Liver (tissue), 9 donors: ENCODE results near the gene SAFB. TPM values are rescaled to one million over a fixed set of nuclear protein-coding genes. Genes with fewer than 3 reads are reported as not detected.

Experiments
- DNase-seq: peaks from one replicate; pipeline ENCODE4 v3.0.0-alpha.2; 2017; ENCODE audit warnings: low spot score
- H3K27ac ChIP-seq, 2 donors: one replicate each; pipeline ENCODE4 v1.7.0; 2013; ENCODE audit warnings: inconsistent platforms in 2 of 2, low read length in 2 of 2, control low read depth in 1 of 2, low read depth in 1 of 2, mild to moderate bottlenecking in 1 of 2
- H3K27me3 ChIP-seq, 4 donors: one replicate each; pipeline versions ENCODE4 v1.6.1 to v1.7.0; 2013; ENCODE audit warnings: low read length in 3 of 4, inconsistent platforms in 1 of 4, mild to moderate bottlenecking in 1 of 4, moderate library complexity in 1 of 4; ENCODE audit not compliant: control insufficient read depth in 4 of 4, insufficient read depth in 4 of 4
- H3K36me3 ChIP-seq, 4 donors: one replicate each; pipeline versions ENCODE4 v1.6.1 to v1.7.0; 2013; ENCODE audit warnings: low read length in 3 of 4, mild to moderate bottlenecking in 3 of 4, low read depth in 1 of 4, moderate library complexity in 1 of 4; ENCODE audit not compliant: control insufficient read depth in 4 of 4, insufficient read depth in 3 of 4
- H3K4me1 ChIP-seq, 4 donors: one replicate each; pipeline versions ENCODE4 v1.6.1 to v1.7.0; 2013; ENCODE audit warnings: low read length in 3 of 4, mild to moderate bottlenecking in 3 of 4, moderate library complexity in 1 of 4; ENCODE audit not compliant: control insufficient read depth in 4 of 4, insufficient read depth in 4 of 4
- H3K4me3 ChIP-seq, 3 donors: one replicate each; pipeline versions ENCODE4 v1.6.1 to v1.7.0; 2013; ENCODE audit warnings: low read length in 3 of 3, control low read depth in 1 of 3, low read depth in 1 of 3, mild to moderate bottlenecking in 1 of 3
- H3K9ac ChIP-seq, 2 donors: one replicate each; pipeline ENCODE4 v1.7.0; 2013; ENCODE audit warnings: low read length in 2 of 2, mild to moderate bottlenecking in 2 of 2, moderate library complexity in 2 of 2, control low read depth in 1 of 2, low read depth in 1 of 2
- H3K9me3 ChIP-seq, 4 donors: one replicate each; pipeline versions ENCODE4 v1.6.1 to v1.7.0; 2013; ENCODE audit warnings: low read length in 3 of 4; ENCODE audit not compliant: control insufficient read depth in 4 of 4
- EGR1 ChIP-seq, 2 donors: IDR thresholded peaks; 2 replicates each; pipeline ENCODE4 v1.6.1; 2016 to 2018; ENCODE audit warnings: antibody characterized with exemption in 2 of 2, low read depth in 2 of 2
- FOXA1 ChIP-seq: IDR thresholded peaks from 2 replicates; pipeline ENCODE4 v1.6.1; 2016; ENCODE audit warnings: antibody characterized with exemption
- FOXA2 ChIP-seq: IDR thresholded peaks from 2 replicates; pipeline ENCODE4 v1.6.1; 2016; ENCODE audit warnings: antibody characterized with exemption
- GABPA ChIP-seq, 2 donors: IDR thresholded peaks in 1 of 2; conservative IDR thresholded peaks in 1 of 2; 2 replicates each; pipeline ENCODE4 v1.6.1; 2016; ENCODE audit warnings: antibody characterized with exemption in 2 of 2, mild to moderate bottlenecking in 1 of 2, moderate library complexity in 1 of 2
- HNF4A ChIP-seq, 2 donors: conservative IDR thresholded peaks; 2 replicates each; pipeline ENCODE4 v1.6.1; 2016; ENCODE audit warnings: antibody characterized with exemption in 2 of 2, mild to moderate bottlenecking in 2 of 2
- HNF4G ChIP-seq: IDR thresholded peaks from 2 replicates; pipeline ENCODE4 v1.6.1; 2016; ENCODE audit warnings: antibody characterized with exemption
- JUND ChIP-seq, 2 donors: IDR thresholded peaks; 2 replicates each; pipeline ENCODE4 v1.6.1; 2016; ENCODE audit warnings: antibody characterized with exemption in 2 of 2
- NR2F2 ChIP-seq: IDR thresholded peaks from 2 replicates; pipeline ENCODE4 v1.6.1; 2016; ENCODE audit warnings: antibody characterized with exemption
- RAD21 ChIP-seq, 2 donors: IDR thresholded peaks; 2 replicates each; pipeline ENCODE4 v1.6.1; 2016; ENCODE audit warnings: antibody characterized with exemption in 2 of 2, mild to moderate bottlenecking in 2 of 2
- RXRA ChIP-seq, 2 donors: IDR thresholded peaks; 2 replicates each; pipeline ENCODE4 v1.6.1; 2017 to 2018; ENCODE audit warnings: antibody characterized with exemption in 2 of 2, mild to moderate bottlenecking in 1 of 2
- SP1 ChIP-seq: IDR thresholded peaks from 2 replicates; pipeline ENCODE4 v1.6.1; 2018; ENCODE audit warnings: antibody characterized with exemption, mild to moderate bottlenecking
- TAF1 ChIP-seq: conservative IDR thresholded peaks from 2 replicates; pipeline ENCODE4 v1.6.1; 2016; ENCODE audit warnings: antibody characterized with exemption, mild to moderate bottlenecking
- YY1 ChIP-seq: IDR thresholded peaks from 2 replicates; pipeline ENCODE4 v1.6.1; 2016; ENCODE audit warnings: antibody characterized with exemption, mild to moderate bottlenecking
- WGBS: extraction: QIAGEN DNeasy Blood & Tissue Kit; methylation state at CpG from one replicate; pipeline ENCODE4 v1.1.7; 2013; 5-methylcytosine and 5-hydroxymethylcytosine counted together
- polyA plus RNA-seq, 2 donors: library from polyadenylated mRNA; stranded (reverse) in 1 of 2; unstranded in 1 of 2; fragments of 200-250 nt in 1 of 2; fragments of >200 nt in 1 of 2; fragmentation: Nextera tagmentation in 1 of 2; extraction: Ambion mirVana in 1 of 2; gene quantifications; one replicate each; pipeline versions ENCODE4 v1.2.1 to v1.2.3, GENCODE V29; 2013 to 2015
- total RNA-seq, 2 donors: library from RNA; depleted of rRNA; stranded (reverse); fragments of >200 nt; gene quantifications; one replicate each; pipeline ENCODE4 v1.2.3, GENCODE V29; 2014
- TF ChIP-seq, protein P1 (sequence below): IDR thresholded peaks from 2 replicates; pipeline ENCODE4 v1.6.1; 2016; ENCODE audit warnings: antibody characterized with exemption
- TF ChIP-seq, protein P2 (sequence below): IDR thresholded peaks from 2 replicates; pipeline ENCODE4 v1.6.1; 2016; ENCODE audit warnings: antibody characterized with exemption
- TF ChIP-seq, protein P3 (sequence below): IDR thresholded peaks from 2 replicates; pipeline ENCODE4 v1.6.1; 2016; ENCODE audit warnings: antibody characterized with exemption
- TF ChIP-seq, protein P4 (sequence below): fragments of 150-350 bp; IDR thresholded peaks from 2 replicates; pipeline ENCODE4 v1.5.1; 2017; ENCODE audit warnings: improper control_type of control experiment, low read depth, low read length; ENCODE audit not compliant: missing input control
- TF ChIP-seq, protein P5 (sequence below): IDR thresholded peaks from 2 replicates; pipeline ENCODE4 v1.6.1; 2016; ENCODE audit warnings: antibody characterized with exemption, mild to moderate bottlenecking
- donor health status: healthy.
- donor health status: healthy.
- donor health status: healthy.
- donor health status: healthy.
- donor health status: healthy.

The SAFB gene
- total and polyA plus RNA-seq, 4 donors: 16.5 to 65.0 (median 38.5) TPM

DNA sequence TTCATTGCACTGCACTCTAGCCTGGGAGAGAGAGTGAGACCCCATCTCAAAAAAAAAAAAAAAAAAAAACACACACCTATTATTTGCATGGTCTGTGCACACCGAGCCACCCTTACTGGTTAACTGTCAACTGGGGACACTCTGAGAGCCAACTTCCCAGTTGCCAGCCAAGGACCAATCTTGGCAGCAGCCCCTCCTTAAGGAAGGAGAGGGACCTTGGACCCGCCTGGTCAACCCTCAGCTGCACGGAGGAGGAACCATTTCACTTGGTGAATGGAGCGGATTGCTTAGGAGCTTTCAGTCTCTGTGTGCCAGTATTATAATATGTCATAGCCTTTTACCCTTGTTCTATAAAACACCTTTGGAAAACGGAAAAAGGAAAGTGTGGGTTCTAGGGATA is 32.5 kb downstream of the SAFB start:
- no peak overlapping the region for H3K9ac ChIP-seq
- peaks cover 21 to 77% (median 61%) of the 10 kb centered on the region in 4 donors for H3K36me3 ChIP-seq
- 90% methylated on average over 5 of the region's 5 CpGs for WGBS
- H3K27ac ChIP-seq: no peak overlapping the region
- H3K9me3 ChIP-seq: no peaks in the 10 kb centered on the region
- TF ChIP-seq, protein P1, sequence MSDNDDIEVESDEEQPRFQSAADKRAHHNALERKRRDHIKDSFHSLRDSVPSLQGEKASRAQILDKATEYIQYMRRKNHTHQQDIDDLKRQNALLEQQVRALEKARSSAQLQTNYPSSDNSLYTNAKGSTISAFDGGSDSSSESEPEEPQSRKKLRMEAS: no peak
- TF ChIP-seq YY1: no peak
- TF ChIP-seq, protein P2, sequence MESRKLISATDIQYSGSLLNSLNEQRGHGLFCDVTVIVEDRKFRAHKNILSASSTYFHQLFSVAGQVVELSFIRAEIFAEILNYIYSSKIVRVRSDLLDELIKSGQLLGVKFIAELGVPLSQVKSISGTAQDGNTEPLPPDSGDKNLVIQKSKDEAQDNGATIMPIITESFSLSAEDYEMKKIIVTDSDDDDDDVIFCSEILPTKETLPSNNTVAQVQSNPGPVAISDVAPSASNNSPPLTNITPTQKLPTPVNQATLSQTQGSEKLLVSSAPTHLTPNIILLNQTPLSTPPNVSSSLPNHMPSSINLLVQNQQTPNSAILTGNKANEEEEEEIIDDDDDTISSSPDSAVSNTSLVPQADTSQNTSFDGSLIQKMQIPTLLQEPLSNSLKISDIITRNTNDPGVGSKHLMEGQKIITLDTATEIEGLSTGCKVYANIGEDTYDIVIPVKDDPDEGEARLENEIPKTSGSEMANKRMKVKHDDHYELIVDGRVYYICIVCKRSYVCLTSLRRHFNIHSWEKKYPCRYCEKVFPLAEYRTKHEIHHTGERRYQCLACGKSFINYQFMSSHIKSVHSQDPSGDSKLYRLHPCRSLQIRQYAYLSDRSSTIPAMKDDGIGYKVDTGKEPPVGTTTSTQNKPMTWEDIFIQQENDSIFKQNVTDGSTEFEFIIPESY: no peak
- TF ChIP-seq, protein P3, sequence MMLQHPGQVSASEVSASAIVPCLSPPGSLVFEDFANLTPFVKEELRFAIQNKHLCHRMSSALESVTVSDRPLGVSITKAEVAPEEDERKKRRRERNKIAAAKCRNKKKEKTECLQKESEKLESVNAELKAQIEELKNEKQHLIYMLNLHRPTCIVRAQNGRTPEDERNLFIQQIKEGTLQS: no peak
- no peak for TF ChIP-seq FOXA1
- TF ChIP-seq TAF1: no peak
- TF ChIP-seq HNF4A (conservative IDR thresholded peaks at IDR 0.05): no peak
- TF ChIP-seq NR2F2: no peak
- H3K4me1 ChIP-seq: no peaks in the 10 kb centered on the region
- no peak overlapping the region for H3K4me3 ChIP-seq
- no peak for DNase-seq
- no peaks in the 10 kb centered on the region for H3K27me3 ChIP-seq

DNA sequence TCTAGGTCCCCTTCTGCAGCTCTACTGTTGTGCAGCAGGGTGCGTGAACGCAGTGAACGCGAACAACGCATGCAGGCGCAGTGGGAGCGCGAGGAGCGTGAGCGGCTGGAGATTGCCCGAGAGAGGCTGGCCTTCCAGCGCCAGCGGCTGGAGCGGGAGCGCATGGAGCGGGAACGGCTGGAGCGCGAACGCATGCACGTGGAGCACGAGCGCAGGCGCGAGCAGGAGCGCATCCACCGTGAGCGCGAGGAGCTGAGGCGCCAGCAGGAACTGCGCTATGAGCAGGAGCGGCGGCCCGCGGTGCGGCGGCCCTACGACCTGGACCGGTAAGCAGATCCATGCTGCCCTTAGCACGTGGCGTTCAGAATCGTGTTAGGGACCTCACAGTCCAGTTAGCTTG is 38.6 kb downstream of the SAFB start:
- no peaks in the 10 kb centered on the region for H3K27me3 ChIP-seq
- no peak overlapping the region for H3K4me3 ChIP-seq
- TF ChIP-seq NR2F2: no peak
- TF ChIP-seq RAD21 (IDR thresholded peaks at IDR 0.05): no peak
- no peak for TF ChIP-seq JUND (IDR thresholded peaks at IDR 0.05)
- TF ChIP-seq FOXA1: no peak
- no peak for TF ChIP-seq SP1
- no peak for TF ChIP-seq FOXA2
- no peak for TF ChIP-seq YY1
- no peak for TF ChIP-seq EGR1 (IDR thresholded peaks at IDR 0.05; ENCODE audit: low read depth in 2 of 2)
- TF ChIP-seq, protein P4, sequence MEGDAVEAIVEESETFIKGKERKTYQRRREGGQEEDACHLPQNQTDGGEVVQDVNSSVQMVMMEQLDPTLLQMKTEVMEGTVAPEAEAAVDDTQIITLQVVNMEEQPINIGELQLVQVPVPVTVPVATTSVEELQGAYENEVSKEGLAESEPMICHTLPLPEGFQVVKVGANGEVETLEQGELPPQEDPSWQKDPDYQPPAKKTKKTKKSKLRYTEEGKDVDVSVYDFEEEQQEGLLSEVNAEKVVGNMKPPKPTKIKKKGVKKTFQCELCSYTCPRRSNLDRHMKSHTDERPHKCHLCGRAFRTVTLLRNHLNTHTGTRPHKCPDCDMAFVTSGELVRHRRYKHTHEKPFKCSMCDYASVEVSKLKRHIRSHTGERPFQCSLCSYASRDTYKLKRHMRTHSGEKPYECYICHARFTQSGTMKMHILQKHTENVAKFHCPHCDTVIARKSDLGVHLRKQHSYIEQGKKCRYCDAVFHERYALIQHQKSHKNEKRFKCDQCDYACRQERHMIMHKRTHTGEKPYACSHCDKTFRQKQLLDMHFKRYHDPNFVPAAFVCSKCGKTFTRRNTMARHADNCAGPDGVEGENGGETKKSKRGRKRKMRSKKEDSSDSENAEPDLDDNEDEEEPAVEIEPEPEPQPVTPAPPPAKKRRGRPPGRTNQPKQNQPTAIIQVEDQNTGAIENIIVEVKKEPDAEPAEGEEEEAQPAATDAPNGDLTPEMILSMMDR: no peak
- TF ChIP-seq, protein P3: no peak
- TF ChIP-seq, protein P1: no peak
- TF ChIP-seq, protein P5, sequence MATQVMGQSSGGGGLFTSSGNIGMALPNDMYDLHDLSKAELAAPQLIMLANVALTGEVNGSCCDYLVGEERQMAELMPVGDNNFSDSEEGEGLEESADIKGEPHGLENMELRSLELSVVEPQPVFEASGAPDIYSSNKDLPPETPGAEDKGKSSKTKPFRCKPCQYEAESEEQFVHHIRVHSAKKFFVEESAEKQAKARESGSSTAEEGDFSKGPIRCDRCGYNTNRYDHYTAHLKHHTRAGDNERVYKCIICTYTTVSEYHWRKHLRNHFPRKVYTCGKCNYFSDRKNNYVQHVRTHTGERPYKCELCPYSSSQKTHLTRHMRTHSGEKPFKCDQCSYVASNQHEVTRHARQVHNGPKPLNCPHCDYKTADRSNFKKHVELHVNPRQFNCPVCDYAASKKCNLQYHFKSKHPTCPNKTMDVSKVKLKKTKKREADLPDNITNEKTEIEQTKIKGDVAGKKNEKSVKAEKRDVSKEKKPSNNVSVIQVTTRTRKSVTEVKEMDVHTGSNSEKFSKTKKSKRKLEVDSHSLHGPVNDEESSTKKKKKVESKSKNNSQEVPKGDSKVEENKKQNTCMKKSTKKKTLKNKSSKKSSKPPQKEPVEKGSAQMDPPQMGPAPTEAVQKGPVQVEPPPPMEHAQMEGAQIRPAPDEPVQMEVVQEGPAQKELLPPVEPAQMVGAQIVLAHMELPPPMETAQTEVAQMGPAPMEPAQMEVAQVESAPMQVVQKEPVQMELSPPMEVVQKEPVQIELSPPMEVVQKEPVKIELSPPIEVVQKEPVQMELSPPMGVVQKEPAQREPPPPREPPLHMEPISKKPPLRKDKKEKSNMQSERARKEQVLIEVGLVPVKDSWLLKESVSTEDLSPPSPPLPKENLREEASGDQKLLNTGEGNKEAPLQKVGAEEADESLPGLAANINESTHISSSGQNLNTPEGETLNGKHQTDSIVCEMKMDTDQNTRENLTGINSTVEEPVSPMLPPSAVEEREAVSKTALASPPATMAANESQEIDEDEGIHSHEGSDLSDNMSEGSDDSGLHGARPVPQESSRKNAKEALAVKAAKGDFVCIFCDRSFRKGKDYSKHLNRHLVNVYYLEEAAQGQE: no peak
- TF ChIP-seq HNF4A (conservative IDR thresholded peaks at IDR 0.05): no peak
- TF ChIP-seq, protein P2: no peak
- no peak for TF ChIP-seq GABPA (IDR thresholded peaks at IDR 0.05 in 1 of 2, conservative IDR thresholded peaks at IDR 0.05 in 1 of 2)
- no peak for TF ChIP-seq HNF4G
- TF ChIP-seq RXRA (IDR thresholded peaks at IDR 0.05): no peak
- H3K9ac ChIP-seq: no peak overlapping the region
- no peak for DNase-seq
- peaks cover 22 to 82% (median 58%) of the 10 kb centered on the region in 4 donors for H3K36me3 ChIP-seq
- H3K27ac ChIP-seq: no peak overlapping the region
- WGBS: 98% methylated on average over 42 of the region's 42 CpGs
- H3K4me1 ChIP-seq: peaks cover 2 to 21% (median 13%) of the 10 kb centered on the region in 4 donors
- H3K9me3 ChIP-seq: no peaks in the 10 kb centered on the region
